NCI-H446 treated with DMSO at 0.1 percent for 48 hours (cell line): ENCODE data around the gene SYNJ2BP.

Experiments
- DNase-seq: peaks from one replicate; lab custom pipeline; 2025; lab: John Stamatoyannopoulos, UW

The SYNJ2BP gene

GRCh38 chr14:70391493-70392391 is 25.1 kb downstream of the SYNJ2BP start:
- no peak for DNase-seq

GRCh38 chr14:70382536-70382935 is 34.4 kb downstream of the SYNJ2BP start:
- no peak for DNase-seq

GRCh38 chr14:70380824-70381223 is 36.1 kb downstream of the SYNJ2BP start:
- DNase-seq, result no peak

- no peak for DNase-seq
These were observed 38.2 kb downstream of the SYNJ2BP start for GRCh38 chr14:70378696-70379095.
